HepG2 (cell line): ENCODE data around the gene WDR81. TPM values are rescaled to one million over a fixed set of nuclear protein-coding genes. Genes with fewer than 3 reads are reported as not detected.
A peak's percentile ranks its signal among the peaks of the same experiment; 100 is the strongest.

Experiments
- ATAC-seq: fragments of 200-7000 bp; cut with Tn5 transposase; 3 replicates; pipeline ENCODE4 v1.9.1; 2020; ENCODE audit warnings: mild to moderate bottlenecking, moderate library complexity
- BruUV-seq: library from RNA; stranded (reverse); fragments of 400-500 nt; replicated peaks from 2 replicates; lab custom pipeline; 2021; lab: Mats Ljungman, UMichigan
- CTCF ChIA-PET: fragments of 300-600 bp; formaldehyde crosslinking; extraction: SDS; loops from one replicate; lab custom pipeline; 2021; ENCODE audit warnings: low total read pairs, inconsistent platforms, low intra/inter-chr PET ratio; lab: Yijun Ruan, JAX
- POLR2A ChIA-PET: fragments of 350-600 bp; sonication (Branson Sonifier 250); formaldehyde crosslinking; loops from one replicate; lab custom pipeline; 2020; ENCODE audit warnings: antibody characterized with exemption, inconsistent platforms; lab: Yijun Ruan, JAX
- DNase-seq: peaks from one replicate; pipeline ENCODE4 v3.0.0-alpha.2; 2015; ENCODE audit warnings: low spot score
- FAIRE-seq: peaks from 3 replicates; lab custom pipeline; 2011; peaks lifted over from hg19 to GRCh38; lab: Jason Lieb, UNC
- H2AFZ ChIP-seq: one replicate; pipeline ENCODE4 v1.6.1; 2011; ENCODE audit warnings: low read length, inconsistent platforms
- H3K27ac ChIP-seq: fragments of 300-600 bp; 3 replicates; pipeline ENCODE4 v1.8.0; 2011; ENCODE audit warnings: mixed run types, mild to moderate bottlenecking, mixed read lengths, low read length, inconsistent platforms; ENCODE audit not compliant: insufficient read depth; ENCODE audit errors: extremely low read length
- H3K27me3 ChIP-seq, 2 experiments: fragments of 200-600 bp in 1 of 2; 2 replicates in 1 of 2; 3 replicates in 1 of 2; pipeline versions ENCODE4 v1.6.0 to v1.8.0; 2011; ENCODE audit warnings: low read length in 2 of 2, mild to moderate bottlenecking in 2 of 2, moderate library complexity in 2 of 2, inconsistent platforms in 1 of 2; ENCODE audit not compliant: insufficient read depth in 2 of 2, control insufficient read depth in 1 of 2
- H3K36me3 ChIP-seq, 2 experiments: fragments of 200-600 bp in 1 of 2; replicated peaks in 1 of 2; 2 replicates in 1 of 2; 3 replicates in 1 of 2; pipeline versions ENCODE4 v1.5.1 to v1.8.0; 2011; ENCODE audit warnings: low read length in 2 of 2, inconsistent platforms in 1 of 2; ENCODE audit not compliant: insufficient read depth in 2 of 2, control insufficient read depth in 1 of 2
- H3K4me1 ChIP-seq: 2 replicates; pipeline ENCODE4 v1.5.1; 2012; ENCODE audit warnings: low read length, inconsistent platforms; ENCODE audit not compliant: insufficient read depth
- H3K4me2 ChIP-seq: 2 replicates; pipeline ENCODE4 v1.6.0; 2011; ENCODE audit warnings: low read depth, low read length, inconsistent platforms
- H3K4me3 ChIP-seq, 3 experiments: fragments of 200-600 bp in 1 of 3; sonication (generic), shearing (Covaris generic) in 1 of 3; replicated peaks in 1 of 3; 2 replicates each; pipeline ENCODE4 v1.5.1; 2011 to 2016; ENCODE audit warnings: low read length in 3 of 3, inconsistent platforms in 2 of 3, low read depth in 2 of 3, mild to moderate bottlenecking in 2 of 3, control low read depth in 1 of 3, mixed read lengths in 1 of 3; ENCODE audit not compliant: insufficient read depth in 1 of 3
- H3K79me2 ChIP-seq: one replicate; pipeline ENCODE4 v1.6.1; 2011; ENCODE audit warnings: low read length, inconsistent platforms; ENCODE audit not compliant: insufficient read depth
- H3K9ac ChIP-seq: 2 replicates; pipeline ENCODE4 v1.6.0; 2011; ENCODE audit warnings: mild to moderate bottlenecking, low read depth, low read length, inconsistent platforms; ENCODE audit not compliant: insufficient read depth
- H3K9me3 ChIP-seq: 2 replicates; pipeline ENCODE4 v1.5.1; 2012; ENCODE audit warnings: mild to moderate bottlenecking, low read length
- H4K20me1 ChIP-seq: 2 replicates; pipeline ENCODE4 v1.6.0; 2011; ENCODE audit warnings: inconsistent platforms, mild to moderate bottlenecking, low read length, moderate library complexity; ENCODE audit not compliant: insufficient read depth
- AGO2 ChIP-seq: fragments of 200-400 bp; formaldehyde crosslinking; optimal IDR thresholded peaks from 2 replicates; pipeline ENCODE3; 2017; ENCODE audit warnings: mild to moderate bottlenecking, low read depth, low read length, moderate library complexity
- FOXO1 ChIP-seq: sonication (generic); formaldehyde crosslinking; IDR thresholded peaks from 2 replicates; pipeline ENCODE4 v1.4.0; 2020; ENCODE audit warnings: missing genetic modification reagents
- HIVEP1 ChIP-seq: sonication (generic); formaldehyde crosslinking; IDR thresholded peaks from 2 replicates; pipeline ENCODE4 v1.4.0; 2020; ENCODE audit warnings: mild to moderate bottlenecking, missing genetic modification reagents
- JDP2 ChIP-seq: sonication (generic); formaldehyde crosslinking; IDR thresholded peaks from 2 replicates; pipeline ENCODE4 v1.8.1; 2022; ENCODE audit warnings: missing genetic modification reagents, borderline replicate concordance
- POLR2A ChIP-seq, 2 experiments: IDR thresholded peaks; 2 replicates each; pipeline ENCODE4 v1.6.1; 2011; ENCODE audit warnings: low read depth in 2 of 2, low read length in 2 of 2, mild to moderate bottlenecking in 1 of 2, moderate library complexity in 1 of 2; ENCODE audit not compliant: insufficient read depth in 1 of 2
- POLR2G ChIP-seq: fragments of 200-400 bp; formaldehyde crosslinking; IDR thresholded peaks from 2 replicates; pipeline ENCODE4 v1.6.1; 2018; ENCODE audit warnings: mild to moderate bottlenecking, low read depth, low read length, moderate library complexity
- SP140L ChIP-seq: sonication (generic); formaldehyde crosslinking; IDR thresholded peaks from 2 replicates; pipeline ENCODE4 v1.4.0; 2020; ENCODE audit warnings: missing genetic modification reagents, borderline replicate concordance
- ZNF160 ChIP-seq: sonication (generic); formaldehyde crosslinking; IDR thresholded peaks from 2 replicates; pipeline ENCODE4 v1.8.0; 2022; ENCODE audit warnings: mild to moderate bottlenecking, inconsistent platforms, missing genetic modification reagents
- ZNF17 ChIP-seq: sonication (generic); formaldehyde crosslinking; IDR thresholded peaks from 2 replicates; pipeline ENCODE4 v1.5.0; 2020; ENCODE audit warnings: mild to moderate bottlenecking, missing genetic modification reagents
- ZNF644 ChIP-seq: IDR thresholded peaks from 2 replicates; pipeline ENCODE4 v1.6.1; 2016; ENCODE audit warnings: low read depth
- WGBS: methylation state at CpG from one replicate; pipeline ENCODE4 v1.1.6; 2017; ENCODE audit warnings: low lambda C conversion rate; 5-methylcytosine and 5-hydroxymethylcytosine counted together
- in situ Hi-C: cut with HindIII; loops from 2 replicates; pipeline ENCODE4 v1.10.0; 2017; ENCODE audit warnings: low pct_unique_long_range_greater_than_20kb; ENCODE audit not compliant: extremely low pct_ligation_motif_present
- intact Hi-C: fragments of 100-400 bp; cut with micrococcal nuclease; formaldehyde crosslinking; loops from one replicate; pipeline ENCODE4 v1.10.0; 2022; ENCODE audit not compliant: unreplicated experiment
- polyA plus RNA-seq, 8 experiments: library from polyadenylated mRNA; depleted of rRNA in 3 of 8; stranded (reverse) in 7 of 8; unstranded in 1 of 8; fragments of >200 nt; fragmentation: Illumina TruSeq in 4 of 8; extraction: Trizol in 4 of 8; gene quantifications; 2 replicates each; pipeline versions ENCODE4 v1.2.1 to v1.2.3, GENCODE V29; 2011 to 2016; ENCODE audit warnings: low read depth in 4 of 8, missing spikeins in 1 of 8, mixed read lengths in 1 of 8; ENCODE audit not compliant: insufficient read depth in 1 of 8
- total RNA-seq, 5 experiments: library from RNA; depleted of rRNA; stranded (reverse); fragments of >200 nt; fragmentation: Illumina TruSeq; extraction: Trizol; gene quantifications; 2 replicates each; pipeline ENCODE4 v1.2.3, GENCODE V29; 2016; ENCODE audit warnings: low read depth in 1 of 5
- TF ChIP-seq, protein P1 (sequence below), 2 experiments: fragments of 450-650 bp in 1 of 2; sonication (generic) in 1 of 2; formaldehyde crosslinking; IDR thresholded peaks; 2 replicates each; pipeline versions ENCODE4 v1.5.0 to v1.8.0; 2020 to 2022; ENCODE audit warnings: mild to moderate bottlenecking in 1 of 2, missing genetic modification reagents in 1 of 2

The WDR81 gene
- total and polyA plus RNA-seq, 2 of the 13 experiments (the other 11 are each of a cell fraction or from before 2014, with no cell fraction given), result 9.1 to 16.7 TPM

DNA sequence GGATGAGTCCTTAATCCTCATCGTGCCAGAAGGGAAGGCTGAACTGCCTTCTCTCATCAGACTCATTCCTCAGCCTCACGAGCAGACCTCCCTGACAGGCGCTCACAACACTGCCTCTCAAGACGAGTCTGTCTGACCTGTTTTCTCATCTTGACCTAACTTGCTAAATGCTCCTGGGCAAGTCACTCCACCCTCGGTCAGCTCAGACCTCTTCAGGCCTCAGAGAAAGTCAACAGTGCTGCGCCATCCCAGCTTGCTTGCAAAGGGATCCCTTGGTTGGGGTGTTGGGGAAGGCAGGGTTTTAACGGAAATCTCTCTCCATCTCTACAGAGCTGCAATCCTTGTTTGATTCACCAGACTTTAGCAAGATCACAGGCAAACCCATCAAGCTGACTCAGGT lies 52.4 kb downstream of the WDR81 start:
- H3K79me2 ChIP-seq, result no peaks in the 10 kb centered on the region
- no peak overlapping the region for H2AFZ ChIP-seq
- in situ Hi-C loops (no loop called here), intact Hi-C loops (no loop called here)
- H3K4me1 ChIP-seq, result no peaks in the 10 kb centered on the region
- no peak overlapping the region for H3K4me3 ChIP-seq
- ATAC-seq (no peak), DNase-seq (no peak), FAIRE-seq (no peak)
- 97% methylated on average over 6 of the region's 7 CpGs for WGBS
- peaks cover 35 to 61% of the 10 kb centered on the region in 2 experiments for H3K36me3 ChIP-seq
- BruUV-seq, result no TSS peak
- ChIA-PET POLR2A (interaction anchor here (0.7 to 4.2 kb wide), 8 partner anchors 14 to 63 kb away, joined by 3 to 42 read pairs (median 4); partner anchors contain the start of gene SERPINF1), CTCF (no interaction called here)
- no peak overlapping the region for H3K4me2 ChIP-seq
- no peak for TF ChIP-seq ZNF644
- peak; percentile 23 for TF ChIP-seq AGO2
- peak; percentile 2 to 26; a peak in 2 of 4 replicates for TF ChIP-seq POLR2A (IDR thresholded peaks at IDR 0.05; ENCODE audit: insufficient read depth in 1 of 2, low read depth in 2 of 2, low read length in 2 of 2)
- no peak for TF ChIP-seq FOXO1 (CRISPR knock-in tag)
- peak; percentile 58 for TF ChIP-seq POLR2G
- no peaks in the 10 kb centered on the region for H3K9me3 ChIP-seq
- H4K20me1 ChIP-seq, result 0 out of 2 replicates have a peak, but pooled peaks cover 2% of the 10 kb centered on the region
- no peak overlapping the region for H3K9ac ChIP-seq
- H3K27ac ChIP-seq, result no peak overlapping the region
- no peaks in the 10 kb centered on the region for H3K27me3 ChIP-seq

GRCh38 chr17:1779571-1780131 lies 55.1 kb downstream of the WDR81 start:
- intact Hi-C loops, result no loop called here
- H3K4me2 ChIP-seq, result no peak overlapping the region

More at GRCh38 chr17:1779571-1780131, 55.1 kb downstream of the WDR81 start:
- FAIRE-seq (no peak), DNase-seq (no peak), ATAC-seq (no peak)
- H3K27me3 ChIP-seq, result no peaks in the 10 kb centered on the region
- CTCF ChIA-PET, result no interaction called here
- no peaks in the 10 kb centered on the region for H3K79me2 ChIP-seq
- in situ Hi-C loops, result no loop called here
- BruUV-seq, result no TSS peak
- H3K9me3 ChIP-seq, result no peaks in the 10 kb centered on the region
- 91% methylated on average over 8 of the region's 8 CpGs for WGBS
- no peak overlapping the region for H3K9ac ChIP-seq
- TF ChIP-seq HIVEP1, result no peak
- TF ChIP-seq SP140L (CRISPR knock-in tag), result no peak
- TF ChIP-seq JDP2 (CRISPR knock-in tag), result no peak
- TF ChIP-seq ZNF160 (CRISPR knock-in tag), result no peak
- no peak for TF ChIP-seq ZNF17 (CRISPR knock-in tag)
- TF ChIP-seq, protein P1, sequence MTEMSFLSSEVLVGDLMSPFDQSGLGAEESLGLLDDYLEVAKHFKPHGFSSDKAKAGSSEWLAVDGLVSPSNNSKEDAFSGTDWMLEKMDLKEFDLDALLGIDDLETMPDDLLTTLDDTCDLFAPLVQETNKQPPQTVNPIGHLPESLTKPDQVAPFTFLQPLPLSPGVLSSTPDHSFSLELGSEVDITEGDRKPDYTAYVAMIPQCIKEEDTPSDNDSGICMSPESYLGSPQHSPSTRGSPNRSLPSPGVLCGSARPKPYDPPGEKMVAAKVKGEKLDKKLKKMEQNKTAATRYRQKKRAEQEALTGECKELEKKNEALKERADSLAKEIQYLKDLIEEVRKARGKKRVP (CRISPR knock-in tag; IDR thresholded peaks at IDR 0.05), result no peak
- peaks cover 7% of the 10 kb centered on the region for H3K4me1 ChIP-seq
- 0 out of 2 replicates have a peak, but pooled peaks cover 2% of the 10 kb centered on the region for H4K20me1 ChIP-seq
- no peak overlapping the region for H3K4me3 ChIP-seq
- POLR2A ChIA-PET, result interaction anchor here (3.5 to 4.2 kb wide), 2 partner anchors 10 to 17 kb away, joined by 12 to 42 read pairs; partner anchors contain the start of gene SERPINF1
- H3K27ac ChIP-seq, result no peak overlapping the region
- no peak overlapping the region for H2AFZ ChIP-seq
- peaks cover 32 to 61% of the 10 kb centered on the region in 2 experiments for H3K36me3 ChIP-seq
